Stimulated activated CD4-positive, alpha-beta T cell treated with anti-CD3 and anti-CD28 coated beads, TNF-alpha, amount 100 ng/mL, for 1 hour (primary cell): ENCODE measurements around the gene ABCA2.
"Not testable (repeated sequence)": the region's sequence is repeated elsewhere in the genome, so short reads cannot be mapped to it uniquely, and the experiment has no call there.

Experiments used
- DNase-seq, 3 donors: peaks; one replicate each; pipeline ENCODE4 v3.0.0-alpha.2; 2020; ENCODE audit warnings: low read depth in 3 of 3, low spot score in 1 of 3

Gene ABCA2

DNA sequence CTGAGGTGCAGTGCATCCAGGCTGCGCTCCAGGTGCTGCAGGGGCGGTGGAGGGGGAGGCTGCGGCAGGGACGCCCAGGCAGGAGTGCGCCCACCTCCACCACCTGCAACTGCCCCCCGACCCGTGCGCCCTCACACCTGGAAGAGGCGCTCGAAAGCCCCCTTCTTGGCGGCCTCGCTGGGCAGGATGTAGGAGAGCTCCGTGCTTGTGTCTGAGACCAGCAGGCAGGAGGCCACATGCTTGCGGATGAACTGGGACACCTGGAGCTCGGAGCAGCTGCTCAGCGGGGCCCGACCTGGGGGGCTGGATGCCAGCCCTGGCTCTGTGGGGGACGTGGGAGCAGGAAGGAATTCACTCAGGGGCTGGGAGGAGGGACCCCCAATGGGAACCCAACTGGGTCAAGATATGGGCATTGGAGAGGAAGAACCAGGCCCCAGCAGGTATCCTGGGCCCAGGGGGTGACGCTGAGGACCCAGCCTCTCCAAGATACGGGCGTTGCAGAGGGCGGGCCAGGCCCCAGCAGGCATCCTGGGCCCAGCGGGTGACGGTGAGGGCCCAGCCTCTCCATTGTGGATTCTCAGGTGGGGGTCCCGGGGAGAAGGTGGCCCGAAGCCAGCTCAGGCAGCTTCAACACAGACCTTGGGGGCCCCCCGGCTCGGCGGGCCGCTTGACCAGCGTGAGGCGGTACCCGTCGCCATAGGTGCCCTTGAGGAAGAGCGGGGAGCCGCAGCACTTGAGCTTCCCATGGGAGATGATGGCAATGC lies 13.1 kb downstream of the ABCA2 start:
- no peak for DNase-seq

DNA sequence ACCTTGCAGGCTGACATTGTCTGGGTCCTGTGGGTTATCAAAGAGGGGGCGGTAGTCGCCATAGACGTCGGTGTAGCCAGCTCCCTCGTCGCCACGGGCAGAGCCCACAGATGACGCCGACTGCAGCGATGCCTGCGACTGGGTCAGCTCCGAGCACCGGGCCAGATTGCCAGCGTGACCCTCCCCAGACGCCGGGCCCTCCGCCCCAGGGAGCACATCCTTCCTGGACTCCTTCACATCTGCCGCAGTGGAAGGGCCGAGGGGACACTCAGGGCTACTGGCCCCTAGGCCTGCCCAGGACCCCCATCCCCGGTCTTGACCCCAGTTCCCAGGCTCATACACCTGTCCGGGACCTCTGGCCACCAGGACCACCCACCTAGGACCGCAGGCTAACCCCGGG lies 13.9 kb downstream of the ABCA2 start:
- no peak for DNase-seq

GRCh38 chr9:137013571-137013940 lies 14.5 kb downstream of the ABCA2 start:
- DNase-seq: no peak

DNA sequence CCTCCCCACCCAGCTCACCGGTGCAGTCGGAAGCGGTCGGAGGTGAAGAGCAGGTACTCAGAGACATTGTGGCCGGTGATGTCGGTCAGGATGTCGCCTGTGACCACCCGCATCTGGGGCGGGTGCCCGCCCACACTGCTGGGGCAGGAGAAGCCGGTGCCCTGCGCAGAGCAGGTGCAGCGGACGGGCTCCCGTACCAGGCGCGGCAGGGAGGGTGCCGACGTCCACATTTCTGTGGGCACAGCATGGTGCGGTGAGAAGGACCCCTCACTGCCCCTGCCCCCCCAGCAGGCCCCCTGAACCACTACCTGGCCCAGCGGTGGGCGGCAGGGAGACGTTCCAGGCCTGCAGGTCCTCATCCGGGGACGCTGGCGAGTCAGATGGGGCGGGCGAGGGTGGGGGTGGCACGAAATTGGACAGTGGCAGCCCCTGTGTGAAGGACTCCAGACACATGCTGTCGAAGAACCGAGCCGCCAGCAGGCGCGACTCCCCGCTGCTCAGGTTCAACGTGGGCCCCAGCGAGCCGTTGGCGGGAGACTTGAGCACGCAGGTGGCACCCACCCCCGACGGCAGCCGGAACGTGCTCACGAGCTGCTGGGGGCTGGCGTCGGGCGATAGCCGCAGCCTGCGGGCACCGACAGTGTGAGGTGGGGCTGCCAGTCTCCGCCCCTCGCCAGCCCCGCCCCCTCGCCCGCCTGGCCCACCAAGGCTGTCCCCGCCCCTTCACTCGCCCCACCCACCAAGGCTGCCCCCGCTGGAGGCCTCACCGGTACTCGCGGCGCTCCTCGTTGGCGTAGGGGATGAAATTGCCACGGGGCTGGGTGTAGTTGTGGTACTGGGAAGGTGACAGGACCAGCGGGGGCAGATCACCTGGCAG lies 15.1 kb downstream of the ABCA2 start:
- DNase-seq: no peak

GRCh38 chr9:137011907-137012675 lies 15.9 kb downstream of the ABCA2 start:
- DNase-seq: no peak

DNA sequence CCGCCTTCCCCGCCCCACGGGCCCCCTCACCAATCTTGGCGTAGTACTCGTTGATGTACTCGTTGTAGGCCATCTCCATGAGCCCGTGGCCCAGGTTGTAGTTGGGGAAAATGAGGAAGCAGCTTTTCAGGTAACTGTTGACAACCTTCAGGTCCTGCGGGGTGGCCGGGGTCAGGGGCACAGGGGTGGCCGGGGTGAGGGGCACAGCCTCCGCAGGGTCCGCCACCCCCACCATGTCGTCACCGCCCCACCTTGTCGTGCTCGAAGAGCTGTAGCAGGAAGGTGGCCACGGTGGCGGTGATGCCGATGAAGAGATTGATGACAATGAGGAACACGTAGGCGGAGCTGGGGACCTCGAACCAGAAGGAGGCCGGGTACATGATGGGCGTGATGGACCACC lies 16.9 kb downstream of the ABCA2 start:
- no peak for DNase-seq

- no peak for DNase-seq
Measured at GRCh38 chr9:137009938-137010732, 17.9 kb downstream of the ABCA2 start.

DNA sequence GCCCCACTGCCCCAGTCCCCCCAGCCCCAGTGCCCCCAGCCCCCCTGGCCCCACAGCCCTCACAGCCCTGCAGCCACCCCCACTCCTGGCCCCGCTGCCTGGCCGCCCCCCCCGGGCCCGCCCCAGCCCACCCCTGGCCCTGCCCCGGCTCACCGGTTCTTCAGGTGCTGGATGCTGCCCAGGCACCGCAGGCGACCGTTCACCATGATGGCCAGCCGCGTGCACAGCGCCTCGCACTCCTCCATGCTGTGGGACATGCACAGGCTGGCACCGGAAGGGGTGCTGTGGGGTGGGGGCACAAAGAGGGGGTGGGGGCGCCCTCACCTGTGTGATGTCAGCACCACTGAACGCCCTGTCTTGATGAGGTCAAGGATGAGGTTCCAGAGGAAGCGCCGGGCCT lies 18.8 kb downstream of the ABCA2 start:
- DNase-seq: no peak

DNA sequence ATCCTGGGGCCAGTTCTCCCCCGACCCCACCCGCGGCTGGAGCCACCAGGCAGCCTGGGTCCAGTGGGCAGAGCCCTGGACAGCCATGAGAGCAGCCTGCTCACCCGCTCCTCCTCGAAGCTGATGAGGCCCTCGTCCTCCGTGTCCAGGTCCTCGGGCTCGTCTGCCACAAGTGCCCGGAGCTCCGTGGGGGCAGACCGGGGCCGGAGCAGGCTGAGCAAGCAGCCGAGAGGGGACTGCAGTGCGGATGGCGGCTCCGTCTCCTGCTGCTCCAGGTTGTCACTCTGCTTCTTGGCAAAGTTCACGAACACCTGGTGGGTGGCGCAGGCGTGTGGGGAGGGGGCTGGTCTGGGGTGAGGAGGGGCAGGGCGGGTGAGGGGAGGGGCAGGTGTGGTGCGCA lies 19.7 kb downstream of the ABCA2 start:
- DNase-seq: no peak

GRCh38 chr9:137007816-137008270 lies 20.2 kb downstream of the ABCA2 start:
- no peak for DNase-seq

DNA sequence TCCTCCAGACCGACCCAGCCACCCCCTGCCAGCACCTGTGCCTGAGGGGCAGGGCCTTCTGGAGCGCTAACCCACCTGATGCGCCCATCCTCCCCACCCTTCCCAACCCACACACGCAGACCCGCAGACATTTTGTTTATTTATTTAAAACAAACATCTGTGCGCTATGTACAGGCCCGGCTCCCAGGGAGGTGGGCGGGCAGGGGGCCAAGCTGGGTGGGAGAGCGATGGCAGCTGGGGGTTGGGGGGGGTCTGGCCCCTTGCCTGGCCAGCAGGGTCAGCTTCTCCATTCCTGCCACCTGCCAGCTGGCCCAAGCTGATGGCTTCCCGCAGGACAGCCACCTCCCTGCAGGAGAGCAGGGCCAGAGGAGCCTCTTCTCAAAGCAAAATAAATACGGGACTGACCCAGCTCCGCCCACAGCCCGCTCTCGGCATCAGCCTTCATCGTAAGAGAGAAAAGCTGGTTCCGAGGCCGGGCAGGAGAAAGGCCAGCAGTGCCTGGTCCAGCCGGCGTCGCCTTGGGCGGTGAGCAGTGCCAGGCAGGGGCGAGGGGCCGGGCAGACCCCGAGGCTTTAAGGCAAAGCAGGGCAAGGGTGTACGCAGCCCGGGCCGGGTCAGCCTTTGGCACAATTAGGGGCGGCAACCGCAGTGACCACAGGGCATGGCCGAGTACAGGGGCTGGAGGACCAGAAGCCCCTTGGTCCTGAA lies 20.8 kb downstream of the ABCA2 start:
- DNase-seq: no peak

DNA sequence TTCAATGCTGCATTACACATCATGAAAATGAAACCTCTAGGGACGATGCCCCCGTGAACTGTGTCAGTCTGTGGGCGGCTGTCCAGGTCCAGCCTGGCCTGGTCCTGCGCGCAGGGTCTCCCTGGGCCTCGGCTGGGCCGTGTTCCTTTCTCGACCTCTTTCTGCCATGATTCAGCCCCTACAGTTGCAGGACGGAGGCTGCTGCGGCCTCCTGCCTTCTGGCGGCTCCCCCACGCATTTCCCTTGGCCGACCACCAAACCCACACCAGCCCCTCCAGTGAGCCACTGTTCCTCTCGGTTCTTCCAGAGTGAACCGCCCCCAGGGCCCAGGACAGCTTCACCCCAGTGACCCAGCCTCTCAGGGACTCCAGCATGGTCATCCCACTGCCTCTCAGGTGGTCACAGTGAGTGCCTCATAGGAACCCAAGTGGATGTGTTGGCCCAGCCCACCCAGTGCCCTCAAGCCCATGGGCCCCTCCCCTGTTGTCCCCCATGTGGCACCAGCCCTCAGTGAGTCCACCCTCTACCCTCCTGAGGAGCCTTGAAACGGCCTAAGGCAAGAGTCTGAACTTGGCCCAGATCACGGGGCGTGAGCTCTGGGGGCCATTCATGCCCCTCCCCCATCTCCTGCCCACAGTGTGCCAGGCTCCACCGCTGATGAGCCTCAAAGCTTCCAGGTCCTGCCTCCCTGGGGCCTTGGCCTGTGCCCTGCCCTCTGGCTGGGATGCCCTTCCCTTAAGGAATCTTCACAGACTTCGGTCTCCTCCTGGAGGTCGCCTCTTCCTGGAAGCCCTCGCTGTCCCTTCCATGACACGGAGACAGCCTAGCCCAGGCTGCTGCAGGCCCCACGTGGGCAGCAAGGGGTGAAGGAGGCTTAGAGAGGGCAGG lies 21.7 kb downstream of the ABCA2 start:
- DNase-seq: no peak

DNA sequence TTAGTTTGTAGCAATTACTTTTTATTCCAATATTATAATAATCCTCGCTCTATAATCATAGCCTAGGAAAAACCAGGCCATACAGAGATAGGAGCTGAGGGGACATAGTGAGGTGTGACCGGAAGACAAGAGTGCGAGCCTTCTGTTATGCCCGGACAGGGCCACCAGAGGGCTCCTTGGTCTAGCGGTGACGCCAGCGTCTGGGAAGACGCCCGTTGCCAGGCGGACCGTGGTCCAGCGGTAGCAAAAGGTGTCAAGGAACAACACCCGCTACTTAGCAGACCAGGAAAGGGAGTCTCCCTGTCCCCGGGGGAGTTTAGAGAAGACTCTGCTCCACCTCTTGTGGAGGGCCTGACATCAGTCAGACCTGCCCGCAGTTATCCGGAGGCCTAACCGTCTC lies 23.8 kb downstream of the ABCA2 start:
- DNase-seq: not testable (repeated sequence)

DNA sequence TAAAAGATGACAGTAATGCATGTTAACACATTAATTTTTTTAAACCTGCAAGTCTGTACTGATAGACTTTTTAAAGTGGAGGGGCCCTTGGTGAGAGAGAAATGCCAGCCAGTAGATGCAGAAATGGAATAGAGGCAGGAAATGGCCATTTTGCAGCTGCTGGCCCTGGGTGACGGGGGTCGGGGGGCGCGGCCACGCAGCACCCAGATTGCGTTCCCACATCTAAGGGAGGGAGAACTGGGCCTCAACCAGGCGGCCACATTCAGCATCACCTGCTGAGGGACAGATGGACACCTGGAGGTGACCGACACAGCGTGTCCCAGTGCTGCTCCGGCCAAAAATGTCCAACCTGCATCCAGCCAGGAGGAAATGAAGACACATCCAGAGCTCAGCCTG lies 25.4 kb downstream of the ABCA2 start:
- no peak for DNase-seq

DNA sequence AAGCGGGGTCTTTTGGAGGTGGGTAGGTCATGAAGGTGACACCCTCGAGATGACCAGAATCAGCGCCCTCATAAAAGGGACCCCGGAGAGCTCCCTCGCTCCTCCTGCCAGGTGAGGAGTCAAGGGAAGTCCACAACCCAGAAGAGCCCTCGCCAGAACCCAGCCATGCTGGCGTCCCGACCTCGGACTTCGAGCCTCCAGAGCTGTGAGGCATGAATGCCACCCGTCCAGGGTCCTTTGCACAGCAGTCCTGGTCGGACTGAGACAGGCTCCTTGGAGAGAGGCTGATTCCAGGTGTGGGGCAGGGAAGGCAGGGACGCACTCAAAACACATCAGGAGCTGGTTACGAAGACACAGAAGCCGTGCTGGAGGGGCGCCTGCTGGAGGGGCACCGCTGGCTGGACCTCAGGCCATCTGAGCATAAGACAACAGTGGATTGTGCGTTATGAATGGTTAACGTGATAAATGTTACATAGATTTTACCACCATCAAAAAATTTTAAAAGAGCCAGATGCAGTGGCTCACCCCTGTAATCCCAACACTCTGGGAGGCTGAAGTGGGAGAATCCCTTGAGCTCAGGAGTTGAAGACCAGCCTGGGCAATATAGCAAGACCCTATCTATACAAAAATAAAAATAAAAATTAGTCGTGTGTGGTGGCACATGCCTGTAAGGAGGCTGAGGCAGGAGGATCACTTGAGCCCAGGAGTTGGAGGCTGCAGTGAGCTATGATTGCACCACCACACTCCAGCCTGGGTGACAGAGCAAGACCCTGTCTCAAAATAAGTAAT lies 26.0 kb downstream of the ABCA2 start:
- DNase-seq: no peak

DNA sequence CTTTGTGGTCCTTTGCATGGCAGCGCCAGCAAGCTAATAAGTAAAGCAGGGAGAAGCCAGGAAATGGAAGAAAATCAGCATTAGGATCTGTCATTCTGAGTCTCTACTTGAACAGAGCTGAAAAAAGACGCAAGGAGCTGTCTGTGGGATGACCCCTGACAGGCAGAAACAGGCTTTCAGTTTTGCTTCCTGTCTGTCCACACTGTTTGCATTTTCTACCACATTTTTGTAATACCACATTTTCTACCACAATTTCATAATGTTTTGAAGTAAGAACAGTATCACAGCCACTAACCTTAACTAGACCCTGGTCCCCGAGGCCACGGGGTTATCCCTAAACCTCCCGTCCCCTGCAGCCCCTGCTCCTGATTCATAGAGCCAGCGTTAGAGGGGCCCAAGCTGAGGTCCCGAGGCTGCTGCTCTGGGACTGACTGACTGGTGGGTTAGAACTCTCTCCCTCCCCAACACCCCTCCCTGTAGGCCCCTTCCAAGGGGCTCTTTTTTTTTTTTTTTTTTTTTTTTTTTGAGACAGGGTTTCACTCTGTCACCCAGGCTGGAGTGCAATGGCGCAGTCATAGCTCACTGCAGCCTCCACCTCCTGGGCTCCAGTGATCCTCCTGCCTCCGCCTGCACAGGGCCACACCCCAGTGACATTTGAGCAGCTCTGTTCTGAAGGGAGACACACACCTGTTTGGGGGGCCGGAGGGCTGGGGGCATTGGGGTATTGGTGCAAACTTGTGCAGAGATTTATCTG lies 27.7 kb downstream of the ABCA2 start:
- DNase-seq: no peak

DNA sequence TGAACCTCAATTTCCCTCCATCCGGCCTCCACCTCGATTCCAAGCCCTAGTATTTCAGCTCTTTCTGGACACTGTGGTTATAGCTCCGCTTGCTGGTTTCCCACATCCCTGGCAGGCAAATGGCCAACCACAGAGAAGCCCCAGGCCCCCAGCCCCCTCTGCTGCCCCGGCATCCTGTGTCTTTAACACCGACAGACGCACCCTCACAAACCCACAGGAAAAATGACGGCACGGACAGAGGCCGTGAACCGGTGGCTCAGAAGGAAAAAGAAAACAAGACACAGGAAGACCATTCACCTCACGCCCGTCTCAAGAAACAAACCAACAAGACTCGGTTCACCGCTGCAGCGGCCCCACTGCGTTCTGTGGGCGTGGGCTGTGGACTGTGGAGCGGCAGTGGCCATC lies 30.2 kb downstream of the ABCA2 start:
- DNase-seq: no peak

DNA sequence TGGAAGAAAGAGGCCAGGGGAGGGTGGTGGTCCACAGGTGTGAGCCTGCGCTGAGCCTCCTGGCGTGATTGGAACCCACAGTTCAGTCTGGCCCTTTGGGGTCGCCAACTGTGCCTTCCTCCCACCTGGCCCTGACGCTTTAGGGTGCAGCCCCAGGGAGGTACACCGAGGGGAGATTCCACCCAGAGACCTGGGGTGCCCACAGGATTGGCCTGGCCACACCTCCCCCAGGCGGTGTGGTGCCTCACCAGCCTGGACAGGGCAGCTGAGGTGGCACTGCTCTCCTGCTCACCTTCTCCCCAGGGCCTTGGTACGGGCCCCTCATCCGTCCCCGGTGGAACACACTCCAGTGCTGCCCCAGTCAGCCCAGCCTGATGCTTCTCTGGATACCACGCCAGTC lies 30.7 kb downstream of the ABCA2 start:
- no peak for DNase-seq
